K562 (cell line): ENCODE results near the gene PLS1. TPM values are rescaled to one million over a fixed set of nuclear protein-coding genes. Genes with fewer than 3 reads are reported as not detected.

Source experiments
- ATAC-seq: fragments of 200-7000 bp; cut with Tn5 transposase; 3 replicates; pipeline ENCODE4 v1.9.1; 2020; ENCODE audit warnings: moderate library complexity
- BruUV-seq: library from RNA; stranded (reverse); fragments of 400-500 nt; replicated peaks from 2 replicates; lab custom pipeline; 2021; lab: Mats Ljungman, UMichigan
- CTCF ChIA-PET: fragments of 300-600 bp; formaldehyde crosslinking; extraction: SDS; loops from one replicate; lab custom pipeline; 2021; ENCODE audit warnings: low intra/inter-chr PET ratio; lab: Yijun Ruan, JAX
- POLR2A ChIA-PET: fragments of 300-600, 350-650 bp; sonication (Branson Sonifier 250); formaldehyde crosslinking; extraction: SDS; loops from one replicate; lab custom pipeline; 2021; ENCODE audit warnings: antibody characterized with exemption, inconsistent platforms; lab: Yijun Ruan, JAX
- DNase-seq, 4 experiments: peaks; one replicate each; pipeline versions ENCODE4 v3.0.0 to v3.0.0-alpha.2; 2011 to 2018; ENCODE audit warnings: low spot score in 3 of 4, mixed read lengths in 3 of 4; ENCODE audit errors: extremely low read depth in 1 of 4
- FAIRE-seq: peaks from 2 replicates; lab custom pipeline; 2011; peaks lifted over from hg19 to GRCh38; lab: Jason Lieb, UNC
- H2AFZ ChIP-seq: 2 replicates; pipeline ENCODE4 v1.6.0; 2011; ENCODE audit warnings: low read depth, low read length, control low read depth, inconsistent platforms
- H3K27ac ChIP-seq: fragments of 200-600 bp; 3 replicates; pipeline ENCODE4 v1.8.0; 2011; ENCODE audit warnings: low read depth, mild to moderate bottlenecking, control low read depth, inconsistent platforms, low read length, moderate library complexity, mixed read lengths; ENCODE audit errors: extremely low read depth
- H3K27me3 ChIP-seq, 2 experiments: fragments of 300-600 bp in 1 of 2; 2 replicates in 1 of 2; 3 replicates in 1 of 2; pipeline versions ENCODE4 v1.6.0 to v1.8.0; 2011; ENCODE audit warnings: inconsistent platforms in 2 of 2, low read length in 2 of 2, mild to moderate bottlenecking in 1 of 2, mixed read lengths in 1 of 2, moderate library complexity in 1 of 2; ENCODE audit not compliant: control insufficient read depth in 2 of 2, insufficient read depth in 2 of 2
- H3K36me3 ChIP-seq: fragments of 300-600 bp; 3 replicates; pipeline ENCODE4 v1.8.0; 2011; ENCODE audit warnings: mild to moderate bottlenecking, low read length, inconsistent platforms; ENCODE audit not compliant: control insufficient read depth, insufficient read depth
- H3K4me1 ChIP-seq, 2 experiments: fragments of 200-600 bp in 1 of 2; replicated peaks in 1 of 2; 2 replicates in 1 of 2; 3 replicates in 1 of 2; pipeline versions ENCODE4 v1.5.1 to v1.8.0; 2011; ENCODE audit warnings: inconsistent platforms in 2 of 2, low read length in 2 of 2, mild to moderate bottlenecking in 1 of 2, mixed read lengths in 1 of 2, moderate library complexity in 1 of 2; ENCODE audit not compliant: control insufficient read depth in 2 of 2, insufficient read depth in 2 of 2
- H3K4me2 ChIP-seq: 2 replicates; pipeline ENCODE4 v1.6.1; 2011; ENCODE audit warnings: low read length, control low read depth, inconsistent platforms, mixed read lengths; ENCODE audit not compliant: insufficient read depth
- H3K4me3 ChIP-seq: fragments of 200-600 bp; sonication (generic), shearing (Covaris generic); 2 replicates; pipeline ENCODE4 v1.5.1; 2016; ENCODE audit warnings: control low read depth, inconsistent platforms
- H3K79me2 ChIP-seq: fragments of 200-600 bp; 3 replicates; pipeline ENCODE4 v1.8.0; 2011; ENCODE audit warnings: low read length, inconsistent platforms; ENCODE audit not compliant: control insufficient read depth, insufficient read depth
- H3K9ac ChIP-seq, 2 experiments: 2 replicates each; pipeline versions ENCODE4 v1.6.0 to v1.6.1; 2011; ENCODE audit warnings: low read depth in 2 of 2, low read length in 2 of 2, control low read depth in 1 of 2, inconsistent platforms in 1 of 2, mild to moderate bottlenecking in 1 of 2, mixed read lengths in 1 of 2; ENCODE audit not compliant: insufficient read depth in 1 of 2
- H3K9me1 ChIP-seq: one replicate; pipeline ENCODE4 v1.6.0; 2011; ENCODE audit warnings: inconsistent platforms, mild to moderate bottlenecking, low read length, moderate library complexity; ENCODE audit not compliant: control insufficient read depth, insufficient read depth
- H3K9me3 ChIP-seq: replicated peaks from 2 replicates; pipeline ENCODE4 v1.5.1; 2011; ENCODE audit warnings: low read depth, low read length, inconsistent platforms; ENCODE audit not compliant: control insufficient read depth, insufficient read depth
- H4K20me1 ChIP-seq: replicated peaks from 2 replicates; pipeline ENCODE4 v1.6.1; 2011; ENCODE audit warnings: low read length, inconsistent platforms, mixed read lengths; ENCODE audit not compliant: control insufficient read depth, insufficient read depth
- BRF1 ChIP-seq: IDR thresholded peaks from 3 replicates; pipeline ENCODE4 v1.6.1; 2011; ENCODE audit warnings: borderline replicate concordance, mild to moderate bottlenecking; ENCODE audit not compliant: insufficient read length; ENCODE audit errors: extremely low read depth
- EWSR1 ChIP-seq: fragments of 450-650 bp; IDR thresholded peaks from 2 replicates; pipeline ENCODE4 v1.6.1; 2018; ENCODE audit warnings: borderline replicate concordance, mild to moderate bottlenecking, low read depth, moderate library complexity; ENCODE audit not compliant: partially characterized antibody
- HCFC1 ChIP-seq: IDR thresholded peaks from 2 replicates; pipeline ENCODE4 v1.6.1; 2012; ENCODE audit warnings: low read depth, low read length, improper control_type of control experiment
- HMG20B ChIP-seq: fragments of 250-450 bp; sonication (Bioruptor Pico); IDR thresholded peaks from 2 replicates; pipeline ENCODE4 v1.5.0; 2021; ENCODE audit warnings: mild to moderate bottlenecking
- IFI16 ChIP-seq: fragments of 250-450 bp; sonication (Bioruptor Pico); IDR thresholded peaks from 2 replicates; pipeline ENCODE4 v2.1.2; 2022; ENCODE audit warnings: mild to moderate bottlenecking, inconsistent platforms
- NFE2 ChIP-seq: IDR thresholded peaks from 2 replicates; pipeline ENCODE4 v1.6.1; 2014; ENCODE audit warnings: antibody characterized with exemption, low read depth
- OTX1 ChIP-seq: fragments of 450-650 bp; formaldehyde crosslinking; IDR thresholded peaks from 2 replicates; pipeline ENCODE4 v1.4.0; 2022; ENCODE audit warnings: mild to moderate bottlenecking
- SLC30A9 ChIP-seq: fragments of 250-450 bp; sonication (Bioruptor Pico); IDR thresholded peaks from 2 replicates; pipeline ENCODE4 v1.8.0; 2022; ENCODE audit warnings: mild to moderate bottlenecking, moderate library complexity
- TAF7 ChIP-seq: fragments of 450-650 bp; IDR thresholded peaks from 2 replicates; pipeline ENCODE4 v1.6.1; 2016; ENCODE audit warnings: missing genetic modification characterization, missing compliant biosample characterization
- TARDBP ChIP-seq: fragments of 450-650 bp; IDR thresholded peaks from 2 replicates; pipeline ENCODE4 v1.6.1; 2016
- TRIM28 ChIP-seq: fragments of 450-650 bp; IDR thresholded peaks from 2 replicates; pipeline ENCODE4 v1.6.1; 2017
- ZBTB17 ChIP-seq: fragments of 450-650 bp; formaldehyde crosslinking; IDR thresholded peaks from 2 replicates; pipeline ENCODE4 v1.4.0; 2020; ENCODE audit warnings: mild to moderate bottlenecking
- ZNF584 ChIP-seq: fragments of 200-800 bp; sonication (Bioruptor generic); IDR thresholded peaks from 2 replicates; pipeline ENCODE4 v1.6.1; 2016; ENCODE audit warnings: low read depth, mild to moderate bottlenecking, missing genetic modification characterization, missing compliant biosample characterization
- WGBS: fragments of 100-300 bp; shearing (Covaris generic); methylation state at CpG from one replicate; pipeline ENCODE4 v1.1.6; 2016; ENCODE audit warnings: low coverage, mixed read lengths; ENCODE audit not compliant: insufficient coverage; ENCODE audit errors: missing lambda C conversion rate; 5-methylcytosine and 5-hydroxymethylcytosine counted together
- in situ Hi-C: fragments of 300-500 bp; cut with MboI; formaldehyde crosslinking; loops from 4 replicates; pipeline ENCODE4 v1.15.0; 2018; ENCODE audit warnings: inconsistent platforms, mixed read lengths
- intact Hi-C: fragments of 100-400 bp; cut with micrococcal nuclease; formaldehyde crosslinking; loops from 2 replicates; pipeline ENCODE4 v1.14.2; 2022
- polyA plus RNA-seq, 8 experiments: library from polyadenylated mRNA; depleted of rRNA in 4 of 8; stranded (reverse) in 5 of 8; unstranded in 3 of 8; fragments of >200 nt; fragmentation: Nextera tagmentation in 2 of 8; fragmentation: Illumina TruSeq in 1 of 8; extraction: Ambion mirVana in 2 of 8; extraction: Trizol in 1 of 8; gene quantifications; 2 replicates each; pipeline versions ENCODE4 v1.2.1 to v1.2.3, GENCODE V29; 2011 to 2014; ENCODE audit warnings: inconsistent platforms in 1 of 8, missing spikeins in 1 of 8
- total RNA-seq, 7 experiments: library from RNA; depleted of rRNA in 6 of 7; stranded (reverse); fragments of >200 nt in 6 of 7; fragmentation: Illumina TruSeq in 2 of 7; extraction: Trizol in 2 of 7; gene quantifications; 2 replicates each; pipeline versions ENCODE4 v1.2.1 to v1.2.3, GENCODE V29; 2011 to 2021; ENCODE audit warnings: low replicate concordance in 1 of 7
- TF ChIP-seq, protein P1 (sequence below): fragments of 450-650 bp; IDR thresholded peaks from 2 replicates; pipeline ENCODE4 v1.6.1; 2016; ENCODE audit warnings: borderline replicate concordance
- TF ChIP-seq, protein P2 (sequence below): IDR thresholded peaks from 2 replicates; pipeline ENCODE4 v1.6.1; 2016; ENCODE audit warnings: missing genetic modification characterization, missing compliant biosample characterization
- TF ChIP-seq, protein P3 (sequence below): fragments of 450-650 bp; IDR thresholded peaks from 2 replicates; pipeline ENCODE4 v1.6.1; 2016; ENCODE audit warnings: missing biosample characterization, missing genetic modification characterization
- TF ChIP-seq, protein P4 (sequence below): fragments of 150-350 bp; conservative IDR thresholded peaks from 2 replicates; pipeline ENCODE4 v1.6.1; 2014; ENCODE audit warnings: low read length

PLS1 gene
- total and polyA plus RNA-seq, 9 of the 15 experiments (the other 6 are each of a cell fraction or from before 2014, with no cell fraction given): 6.1 to 21.3 (median 13.0) TPM

DNA sequence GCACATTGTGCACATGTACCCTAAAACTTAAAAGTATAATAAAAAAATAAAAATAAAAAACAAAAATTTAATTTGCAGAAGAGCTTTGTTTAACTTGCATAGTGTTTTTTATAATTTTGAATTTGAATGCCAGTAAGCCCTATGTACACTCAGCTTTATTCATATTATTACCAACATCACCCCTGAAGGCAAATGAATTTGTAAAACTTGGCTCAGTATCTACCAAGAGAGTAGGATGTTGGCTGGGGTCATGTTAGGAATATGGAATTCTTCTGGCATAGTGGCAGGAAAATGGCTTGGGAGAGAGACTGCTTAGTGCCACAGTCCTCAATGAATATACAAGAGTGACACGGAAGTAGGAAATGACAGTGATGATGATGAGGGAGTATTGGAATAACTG, 158.3 kb downstream of the PLS1 start:
- H3K9ac ChIP-seq: no peak overlapping the region
- no peaks in the 10 kb centered on the region for H4K20me1 ChIP-seq
- no peaks in the 10 kb centered on the region for H3K36me3 ChIP-seq
- ChIA-PET POLR2A (no interaction called here), CTCF (no interaction called here)
- intact Hi-C loops (no loop called here), in situ Hi-C loops (no loop called here)
- H2AFZ ChIP-seq: no peak overlapping the region
- FAIRE-seq (no peak), DNase-seq (no peak), ATAC-seq (no peak)
- H3K9me1 ChIP-seq: no peaks in the 10 kb centered on the region
- no peaks in the 10 kb centered on the region for H3K79me2 ChIP-seq
- no peak overlapping the region for H3K4me3 ChIP-seq
- H3K4me1 ChIP-seq: no peaks in the 10 kb centered on the region
- H3K27ac ChIP-seq: no peak overlapping the region
- 33% methylated on average over 1 of the region's 1 CpG for WGBS
- H3K9me3 ChIP-seq: no peaks in the 10 kb centered on the region
- no peaks in the 10 kb centered on the region for H3K27me3 ChIP-seq
- BruUV-seq: no TSS peak
- no peak overlapping the region for H3K4me2 ChIP-seq
- TF ChIP-seq TARDBP (no peak), ZNF584 (CRISPR knock-in tag) (no peak), HMG20B (CRISPR knock-in tag) (no peak), NFE2 (no peak), IFI16 (CRISPR knock-in tag) (no peak), OTX1 (CRISPR knock-in tag) (no peak), TRIM28 (no peak), HCFC1 (no peak), EWSR1 (no peak), SLC30A9 (no peak), TAF7 (tag) (no peak), BRF1 (no peak), ZBTB17 (no peak)
- TF ChIP-seq, protein P1, sequence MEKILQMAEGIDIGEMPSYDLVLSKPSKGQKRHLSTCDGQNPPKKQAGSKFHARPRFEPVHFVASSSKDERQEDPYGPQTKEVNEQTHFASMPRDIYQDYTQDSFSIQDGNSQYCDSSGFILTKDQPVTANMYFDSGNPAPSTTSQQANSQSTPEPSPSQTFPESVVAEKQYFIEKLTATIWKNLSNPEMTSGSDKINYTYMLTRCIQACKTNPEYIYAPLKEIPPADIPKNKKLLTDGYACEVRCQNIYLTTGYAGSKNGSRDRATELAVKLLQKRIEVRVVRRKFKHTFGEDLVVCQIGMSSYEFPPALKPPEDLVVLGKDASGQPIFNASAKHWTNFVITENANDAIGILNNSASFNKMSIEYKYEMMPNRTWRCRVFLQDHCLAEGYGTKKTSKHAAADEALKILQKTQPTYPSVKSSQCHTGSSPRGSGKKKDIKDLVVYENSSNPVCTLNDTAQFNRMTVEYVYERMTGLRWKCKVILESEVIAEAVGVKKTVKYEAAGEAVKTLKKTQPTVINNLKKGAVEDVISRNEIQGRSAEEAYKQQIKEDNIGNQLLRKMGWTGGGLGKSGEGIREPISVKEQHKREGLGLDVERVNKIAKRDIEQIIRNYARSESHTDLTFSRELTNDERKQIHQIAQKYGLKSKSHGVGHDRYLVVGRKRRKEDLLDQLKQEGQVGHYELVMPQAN: no peak
- TF ChIP-seq, protein P2, sequence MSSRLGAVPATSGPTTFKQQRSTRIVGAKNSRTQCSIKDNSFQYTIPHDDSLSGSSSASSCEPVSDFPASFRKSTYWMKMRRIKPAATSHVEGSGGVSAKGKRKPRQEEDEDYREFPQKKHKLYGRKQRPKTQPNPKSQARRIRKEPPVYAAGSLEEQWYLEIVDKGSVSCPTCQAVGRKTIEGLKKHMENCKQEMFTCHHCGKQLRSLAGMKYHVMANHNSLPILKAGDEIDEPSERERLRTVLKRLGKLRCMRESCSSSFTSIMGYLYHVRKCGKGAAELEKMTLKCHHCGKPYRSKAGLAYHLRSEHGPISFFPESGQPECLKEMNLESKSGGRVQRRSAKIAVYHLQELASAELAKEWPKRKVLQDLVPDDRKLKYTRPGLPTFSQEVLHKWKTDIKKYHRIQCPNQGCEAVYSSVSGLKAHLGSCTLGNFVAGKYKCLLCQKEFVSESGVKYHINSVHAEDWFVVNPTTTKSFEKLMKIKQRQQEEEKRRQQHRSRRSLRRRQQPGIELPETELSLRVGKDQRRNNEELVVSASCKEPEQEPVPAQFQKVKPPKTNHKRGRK (tag): no peak
- TF ChIP-seq, protein P3, sequence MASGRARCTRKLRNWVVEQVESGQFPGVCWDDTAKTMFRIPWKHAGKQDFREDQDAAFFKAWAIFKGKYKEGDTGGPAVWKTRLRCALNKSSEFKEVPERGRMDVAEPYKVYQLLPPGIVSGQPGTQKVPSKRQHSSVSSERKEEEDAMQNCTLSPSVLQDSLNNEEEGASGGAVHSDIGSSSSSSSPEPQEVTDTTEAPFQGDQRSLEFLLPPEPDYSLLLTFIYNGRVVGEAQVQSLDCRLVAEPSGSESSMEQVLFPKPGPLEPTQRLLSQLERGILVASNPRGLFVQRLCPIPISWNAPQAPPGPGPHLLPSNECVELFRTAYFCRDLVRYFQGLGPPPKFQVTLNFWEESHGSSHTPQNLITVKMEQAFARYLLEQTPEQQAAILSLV (tag): no peak
- TF ChIP-seq, protein P4, sequence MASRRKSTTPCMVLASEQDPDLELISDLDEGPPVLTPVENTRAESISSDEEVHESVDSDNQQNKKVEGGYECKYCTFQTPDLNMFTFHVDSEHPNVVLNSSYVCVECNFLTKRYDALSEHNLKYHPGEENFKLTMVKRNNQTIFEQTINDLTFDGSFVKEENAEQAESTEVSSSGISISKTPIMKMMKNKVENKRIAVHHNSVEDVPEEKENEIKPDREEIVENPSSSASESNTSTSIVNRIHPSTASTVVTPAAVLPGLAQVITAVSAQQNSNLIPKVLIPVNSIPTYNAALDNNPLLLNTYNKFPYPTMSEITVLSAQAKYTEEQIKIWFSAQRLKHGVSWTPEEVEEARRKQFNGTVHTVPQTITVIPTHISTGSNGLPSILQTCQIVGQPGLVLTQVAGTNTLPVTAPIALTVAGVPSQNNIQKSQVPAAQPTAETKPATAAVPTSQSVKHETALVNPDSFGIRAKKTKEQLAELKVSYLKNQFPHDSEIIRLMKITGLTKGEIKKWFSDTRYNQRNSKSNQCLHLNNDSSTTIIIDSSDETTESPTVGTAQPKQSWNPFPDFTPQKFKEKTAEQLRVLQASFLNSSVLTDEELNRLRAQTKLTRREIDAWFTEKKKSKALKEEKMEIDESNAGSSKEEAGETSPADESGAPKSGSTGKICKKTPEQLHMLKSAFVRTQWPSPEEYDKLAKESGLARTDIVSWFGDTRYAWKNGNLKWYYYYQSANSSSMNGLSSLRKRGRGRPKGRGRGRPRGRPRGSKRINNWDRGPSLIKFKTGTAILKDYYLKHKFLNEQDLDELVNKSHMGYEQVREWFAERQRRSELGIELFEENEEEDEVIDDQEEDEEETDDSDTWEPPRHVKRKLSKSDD: no peak
